8988T (cell line): ENCODE data around the gene DUSP10.

Experiments
- DNase-seq: peaks from one replicate; pipeline ENCODE4 v3.0.0; 2011

DUSP10 gene

GRCh38 chr1:221741703-221742554, at the start of gene DUSP10:
Gene DUSP10, minus strand, starts transcription at chr1:221742089. Its CDS starts 2,345 bp downstream, at chr1:221739744.
- DNase-seq: peak; percentile 88

- DNase-seq: no peak
Measured at GRCh38 chr1:221788466-221788865, 46.6 kb upstream of the DUSP10 start.

- no peak for DNase-seq
Measured at GRCh38 chr1:221786647-221787046, 44.8 kb upstream of the DUSP10 start.

GRCh38 chr1:221783936-221784335, 42.0 kb upstream of the DUSP10 start:
- DNase-seq: no peak

- no peak for DNase-seq
Measured at GRCh38 chr1:221783437-221783836, 41.5 kb upstream of the DUSP10 start.

- no peak for DNase-seq
Measured at GRCh38 chr1:221782970-221783369, 41.1 kb upstream of the DUSP10 start.

GRCh38 chr1:221782477-221782876, 40.6 kb upstream of the DUSP10 start:
- DNase-seq: no peak

GRCh38 chr1:221781102-221781755, 39.3 kb upstream of the DUSP10 start:
- no peak for DNase-seq

- DNase-seq: no peak
Measured at GRCh38 chr1:221780175-221780574, 38.3 kb upstream of the DUSP10 start.

- no peak for DNase-seq
Measured at GRCh38 chr1:221779771-221780170, 37.9 kb upstream of the DUSP10 start.

- no peak for DNase-seq
Measured at GRCh38 chr1:221778535-221779142, 36.8 kb upstream of the DUSP10 start.

GRCh38 chr1:221778125-221778524, 36.2 kb upstream of the DUSP10 start:
- no peak for DNase-seq

GRCh38 chr1:221777431-221778072, 35.7 kb upstream of the DUSP10 start:
- no peak for DNase-seq

GRCh38 chr1:221776495-221777301, 34.8 kb upstream of the DUSP10 start:
- DNase-seq: no peak

- no peak for DNase-seq
Measured at GRCh38 chr1:221775206-221775605, 33.3 kb upstream of the DUSP10 start.

- no peak for DNase-seq
Measured at GRCh38 chr1:221774054-221774842, 32.4 kb upstream of the DUSP10 start.

GRCh38 chr1:221773383-221773782, 31.5 kb upstream of the DUSP10 start:
- no peak for DNase-seq

GRCh38 chr1:221772117-221772516, 30.2 kb upstream of the DUSP10 start:
- DNase-seq: no peak

GRCh38 chr1:221768444-221769066, 26.7 kb upstream of the DUSP10 start:
- no peak for DNase-seq

- no peak for DNase-seq
Measured at GRCh38 chr1:221766210-221766609, 24.3 kb upstream of the DUSP10 start.

- no peak for DNase-seq
Measured at GRCh38 chr1:221765527-221765926, 23.6 kb upstream of the DUSP10 start.
